WTC11 (cell line): Measurements from ENCODE around the gene ARMC2. TPM values are rescaled to one million over a fixed set of nuclear protein-coding genes. Genes with fewer than 3 reads are reported as not detected.

ENCODE experiments used
- ATAC-seq: fragments of 200-7000 bp; cut with Tn5 transposase; 2 replicates; pipeline ENCODE4 v1.10.0; 2021; ENCODE audit warnings: mild to moderate bottlenecking, moderate library complexity
- CTCF ChIA-PET: fragments of 300-600 bp; sonication (Branson Sonifier 250); formaldehyde crosslinking; loops from one replicate; lab custom pipeline; 2021; ENCODE audit warnings: antibody characterized with exemption; lab: Charles Lee
- POLR2A ChIA-PET: fragments of 350-600 bp; sonication (Branson Sonifier 250); formaldehyde crosslinking; loops from one replicate; lab custom pipeline; 2021; ENCODE audit warnings: antibody characterized with exemption; lab: Charles Lee
- DNase-seq: peaks from one replicate; pipeline ENCODE4 v3.0.0; 2021; ENCODE audit warnings: low spot score
- H3K27ac Mint-ChIP-seq: 2 replicates; pipeline ENCODE4 v1.8.0; 2021; ENCODE audit warnings: mixed read lengths
- H3K27me3 Mint-ChIP-seq: 2 replicates; pipeline ENCODE4 v1.8.0; 2021; ENCODE audit warnings: low read depth, mild to moderate bottlenecking, moderate library complexity, mixed read lengths
- H3K36me3 Mint-ChIP-seq: 2 replicates; pipeline ENCODE4 v1.8.0; 2021; ENCODE audit warnings: mixed read lengths
- H3K4me1 Mint-ChIP-seq: 2 replicates; pipeline ENCODE4 v1.8.0; 2022; ENCODE audit warnings: mixed read lengths
- H3K4me3 Mint-ChIP-seq: 2 replicates; pipeline ENCODE4 v1.8.0; 2021; ENCODE audit warnings: mild to moderate bottlenecking, moderate library complexity, mixed read lengths
- H3K9me3 Mint-ChIP-seq: 2 replicates; pipeline ENCODE4 v1.8.0; 2021; ENCODE audit warnings: mixed read lengths
- AR ChIP-seq: fragments of 250-450 bp; sonication (Bioruptor Pico); IDR thresholded peaks from 2 replicates; pipeline ENCODE4 v1.9.0; 2021; ENCODE audit warnings: mild to moderate bottlenecking
- ATF1 ChIP-seq: sonication (generic); formaldehyde crosslinking; IDR thresholded peaks from 2 replicates; pipeline ENCODE4 v1.8.1; 2023; ENCODE audit warnings: mild to moderate bottlenecking, moderate library complexity, missing genetic modification reagents
- CDX4 ChIP-seq: fragments of 250-450 bp; sonication (Bioruptor Pico); IDR thresholded peaks from 2 replicates; pipeline ENCODE4 v1.9.0; 2021; ENCODE audit warnings: moderate library complexity, mild to moderate bottlenecking, inconsistent platforms, borderline replicate concordance
- E2F4 ChIP-seq: sonication (generic); formaldehyde crosslinking; IDR thresholded peaks from 2 replicates; pipeline ENCODE4 v1.8.1; 2022; ENCODE audit warnings: low read depth, mild to moderate bottlenecking, moderate library complexity, missing genetic modification reagents, borderline replicate concordance
- E2F5 ChIP-seq: sonication (generic); formaldehyde crosslinking; IDR thresholded peaks from 2 replicates; pipeline ENCODE4 v1.8.1; 2022; ENCODE audit warnings: mild to moderate bottlenecking, moderate library complexity, missing genetic modification reagents
- IRF1 ChIP-seq: sonication (generic); formaldehyde crosslinking; IDR thresholded peaks from 2 replicates; pipeline ENCODE4 v1.8.0; 2023; ENCODE audit warnings: missing genetic modification reagents
- KAT7 ChIP-seq: sonication (generic); formaldehyde crosslinking; IDR thresholded peaks from 2 replicates; pipeline ENCODE4 v1.8.1; 2023; ENCODE audit warnings: missing genetic modification reagents, mild to moderate bottlenecking, borderline replicate concordance
- MXD4 ChIP-seq: fragments of 250-450 bp; sonication (Bioruptor Pico); IDR thresholded peaks from 2 replicates; pipeline ENCODE4 v1.8.0; 2021; ENCODE audit warnings: mild to moderate bottlenecking, moderate library complexity, borderline replicate concordance
- NR1H2 ChIP-seq: sonication (generic); formaldehyde crosslinking; IDR thresholded peaks from 2 replicates; pipeline ENCODE4 v1.9.0; 2021; ENCODE audit warnings: mild to moderate bottlenecking, moderate library complexity, missing genetic modification reagents
- NR2C2 ChIP-seq: sonication (generic); formaldehyde crosslinking; IDR thresholded peaks from 2 replicates; pipeline ENCODE4 v1.8.0; 2022; ENCODE audit warnings: mild to moderate bottlenecking, missing genetic modification reagents
- OVOL2 ChIP-seq: fragments of 250-450 bp; sonication (Bioruptor Pico); IDR thresholded peaks from 2 replicates; pipeline ENCODE4 v1.9.0; 2021; ENCODE audit warnings: mild to moderate bottlenecking, borderline replicate concordance
- RELA ChIP-seq: sonication (generic); formaldehyde crosslinking; IDR thresholded peaks from 2 replicates; pipeline ENCODE4 v1.8.1; 2022; ENCODE audit warnings: missing genetic modification reagents, mild to moderate bottlenecking, borderline replicate concordance
- SOX15 ChIP-seq: fragments of 250-450 bp; sonication (Bioruptor Pico); IDR thresholded peaks from 2 replicates; pipeline ENCODE4 v1.9.0; 2021; ENCODE audit warnings: mild to moderate bottlenecking
- SP1 ChIP-seq: sonication (generic); formaldehyde crosslinking; conservative IDR thresholded peaks from 2 replicates; pipeline ENCODE4 v1.8.1; 2022; ENCODE audit warnings: missing genetic modification reagents
- ZNF396 ChIP-seq: fragments of 250-450 bp; sonication (Bioruptor Pico); IDR thresholded peaks from 2 replicates; pipeline ENCODE4 v1.8.0; 2021; ENCODE audit warnings: mild to moderate bottlenecking, moderate library complexity, borderline replicate concordance
- ZNF532 ChIP-seq: fragments of 250-450 bp; sonication (Bioruptor Pico); IDR thresholded peaks from 2 replicates; pipeline ENCODE4 v1.9.0; 2021; ENCODE audit warnings: mild to moderate bottlenecking, borderline replicate concordance
- total RNA-seq: library from RNA; stranded (reverse); gene quantifications from 3 replicates; pipeline ENCODE4 v1.2.3, GENCODE V29; 2021
- TF ChIP-seq, protein P1 (sequence below): sonication (generic); formaldehyde crosslinking; IDR thresholded peaks from 2 replicates; pipeline ENCODE4 v1.8.1; 2023; ENCODE audit warnings: mild to moderate bottlenecking, missing genetic modification reagents, moderate library complexity
- TF ChIP-seq, protein P2 (sequence below): sonication (generic); formaldehyde crosslinking; IDR thresholded peaks from 2 replicates; pipeline ENCODE4 v1.8.0; 2022; ENCODE audit warnings: missing genetic modification reagents
- TF ChIP-seq, protein P3 (sequence below): sonication (generic); formaldehyde crosslinking; IDR thresholded peaks from 2 replicates; pipeline ENCODE4 v1.8.1; 2023; ENCODE audit warnings: mild to moderate bottlenecking, missing genetic modification reagents

Gene ARMC2
- total RNA-seq, 1 experiment from 2014 or later = 5.2 TPM

- no peak for TF ChIP-seq IRF1 (CRISPR knock-in tag)
- TF ChIP-seq NR1H2 = no peak
- TF ChIP-seq KAT7 = no peak
- TF ChIP-seq E2F5 (CRISPR knock-in tag) = no peak
- TF ChIP-seq E2F4 (CRISPR knock-in tag) = no peak
- TF ChIP-seq SP1 (CRISPR knock-in tag) = no peak
- TF ChIP-seq AR (CRISPR knock-in tag) = no peak
- TF ChIP-seq, protein P1, sequence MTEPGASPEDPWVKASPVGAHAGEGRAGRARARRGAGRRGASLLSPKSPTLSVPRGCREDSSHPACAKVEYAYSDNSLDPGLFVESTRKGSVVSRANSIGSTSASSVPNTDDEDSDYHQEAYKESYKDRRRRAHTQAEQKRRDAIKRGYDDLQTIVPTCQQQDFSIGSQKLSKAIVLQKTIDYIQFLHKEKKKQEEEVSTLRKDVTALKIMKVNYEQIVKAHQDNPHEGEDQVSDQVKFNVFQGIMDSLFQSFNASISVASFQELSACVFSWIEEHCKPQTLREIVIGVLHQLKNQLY (CRISPR knock-in tag) = no peak
- no peak for TF ChIP-seq MXD4 (CRISPR knock-in tag)
- TF ChIP-seq, protein P2, sequence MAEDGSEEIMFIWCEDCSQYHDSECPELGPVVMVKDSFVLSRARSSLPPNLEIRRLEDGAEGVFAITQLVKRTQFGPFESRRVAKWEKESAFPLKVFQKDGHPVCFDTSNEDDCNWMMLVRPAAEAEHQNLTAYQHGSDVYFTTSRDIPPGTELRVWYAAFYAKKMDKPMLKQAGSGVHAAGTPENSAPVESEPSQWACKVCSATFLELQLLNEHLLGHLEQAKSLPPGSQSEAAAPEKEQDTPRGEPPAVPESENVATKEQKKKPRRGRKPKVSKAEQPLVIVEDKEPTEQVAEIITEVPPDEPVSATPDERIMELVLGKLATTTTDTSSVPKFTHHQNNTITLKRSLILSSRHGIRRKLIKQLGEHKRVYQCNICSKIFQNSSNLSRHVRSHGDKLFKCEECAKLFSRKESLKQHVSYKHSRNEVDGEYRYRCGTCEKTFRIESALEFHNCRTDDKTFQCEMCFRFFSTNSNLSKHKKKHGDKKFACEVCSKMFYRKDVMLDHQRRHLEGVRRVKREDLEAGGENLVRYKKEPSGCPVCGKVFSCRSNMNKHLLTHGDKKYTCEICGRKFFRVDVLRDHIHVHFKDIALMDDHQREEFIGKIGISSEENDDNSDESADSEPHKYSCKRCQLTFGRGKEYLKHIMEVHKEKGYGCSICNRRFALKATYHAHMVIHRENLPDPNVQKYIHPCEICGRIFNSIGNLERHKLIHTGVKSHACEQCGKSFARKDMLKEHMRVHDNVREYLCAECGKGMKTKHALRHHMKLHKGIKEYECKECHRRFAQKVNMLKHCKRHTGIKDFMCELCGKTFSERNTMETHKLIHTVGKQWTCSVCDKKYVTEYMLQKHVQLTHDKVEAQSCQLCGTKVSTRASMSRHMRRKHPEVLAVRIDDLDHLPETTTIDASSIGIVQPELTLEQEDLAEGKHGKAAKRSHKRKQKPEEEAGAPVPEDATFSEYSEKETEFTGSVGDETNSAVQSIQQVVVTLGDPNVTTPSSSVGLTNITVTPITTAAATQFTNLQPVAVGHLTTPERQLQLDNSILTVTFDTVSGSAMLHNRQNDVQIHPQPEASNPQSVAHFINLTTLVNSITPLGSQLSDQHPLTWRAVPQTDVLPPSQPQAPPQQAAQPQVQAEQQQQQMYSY (CRISPR knock-in tag) = no peak
Measured at GRCh38 chr6:108888052-108888451, 39.8 kb downstream of the ARMC2 start (continued).

GRCh38 chr6:108888745-108889144 is 40.5 kb downstream of the ARMC2 start:
- DNase-seq (no peak), ATAC-seq (no peak)
- H3K4me1 Mint-ChIP-seq = 0 out of 2 replicates have a peak, but pooled peaks cover 7% of the 10 kb centered on the region
- H3K27me3 Mint-ChIP-seq = no peaks in the 10 kb centered on the region
- no peak overlapping the region for H3K27ac Mint-ChIP-seq
- POLR2A ChIA-PET = no interaction called here
- no peak overlapping the region for H3K4me3 Mint-ChIP-seq
- no peaks in the 10 kb centered on the region for H3K36me3 Mint-ChIP-seq
- CTCF ChIA-PET = no interaction called here
- 0 out of 2 replicates have a peak, but pooled peaks cover 4% of the 10 kb centered on the region for H3K9me3 Mint-ChIP-seq
- no peak for TF ChIP-seq RELA (CRISPR knock-in tag)
- no peak for TF ChIP-seq ZNF532 (CRISPR knock-in tag)
- TF ChIP-seq ATF1 (CRISPR knock-in tag) = no peak
- no peak for TF ChIP-seq NR2C2 (CRISPR knock-in tag)
- TF ChIP-seq OVOL2 (CRISPR knock-in tag) = no peak
- no peak for TF ChIP-seq CDX4 (CRISPR knock-in tag)
- TF ChIP-seq, protein P3, sequence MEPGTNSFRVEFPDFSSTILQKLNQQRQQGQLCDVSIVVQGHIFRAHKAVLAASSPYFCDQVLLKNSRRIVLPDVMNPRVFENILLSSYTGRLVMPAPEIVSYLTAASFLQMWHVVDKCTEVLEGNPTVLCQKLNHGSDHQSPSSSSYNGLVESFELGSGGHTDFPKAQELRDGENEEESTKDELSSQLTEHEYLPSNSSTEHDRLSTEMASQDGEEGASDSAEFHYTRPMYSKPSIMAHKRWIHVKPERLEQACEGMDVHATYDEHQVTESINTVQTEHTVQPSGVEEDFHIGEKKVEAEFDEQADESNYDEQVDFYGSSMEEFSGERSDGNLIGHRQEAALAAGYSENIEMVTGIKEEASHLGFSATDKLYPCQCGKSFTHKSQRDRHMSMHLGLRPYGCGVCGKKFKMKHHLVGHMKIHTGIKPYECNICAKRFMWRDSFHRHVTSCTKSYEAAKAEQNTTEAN (CRISPR knock-in tag) = no peak
- TF ChIP-seq ZNF396 (CRISPR knock-in tag) = no peak
- no peak for TF ChIP-seq MXD4 (CRISPR knock-in tag)
- no peak for TF ChIP-seq SOX15
